ENCODE data around the gene GGN.

DNA sequence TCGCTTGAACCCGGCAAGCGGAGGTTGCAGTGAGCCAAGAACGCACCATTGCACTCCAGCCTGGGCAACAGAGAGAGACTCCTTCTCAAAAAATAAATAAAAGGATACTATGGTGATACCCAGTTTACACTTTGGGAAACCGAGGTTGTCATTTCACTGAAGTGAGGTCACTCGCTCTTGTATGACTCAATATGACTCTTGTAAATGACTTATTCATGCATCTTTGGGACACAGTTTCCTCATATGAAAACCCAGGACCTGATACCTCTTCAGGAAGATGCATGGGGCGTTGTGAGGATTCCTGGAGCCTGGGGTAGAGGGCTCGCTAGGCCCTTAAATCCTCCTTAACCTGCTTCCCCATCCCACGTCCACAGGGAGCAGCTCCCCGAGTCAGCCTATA, 9.0 kb downstream of the GGN start:
- TF ChIP-seq, protein P1, sequence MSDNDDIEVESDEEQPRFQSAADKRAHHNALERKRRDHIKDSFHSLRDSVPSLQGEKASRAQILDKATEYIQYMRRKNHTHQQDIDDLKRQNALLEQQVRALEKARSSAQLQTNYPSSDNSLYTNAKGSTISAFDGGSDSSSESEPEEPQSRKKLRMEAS (IDR thresholded peaks at IDR 0.05), result no peak
- TF ChIP-seq RAD21 (IDR thresholded peaks at IDR 0.05; ENCODE audit: low read depth) (no peak), NFIC (IDR thresholded peaks at IDR 0.05) (no peak), TCF12 (IDR thresholded peaks at IDR 0.05; ENCODE audit: low read depth) (no peak), TAF1 (IDR thresholded peaks at IDR 0.05; ENCODE audit: low read depth) (no peak), CEBPB (IDR thresholded peaks at IDR 0.05) (no peak)
- TF ChIP-seq, protein P2, sequence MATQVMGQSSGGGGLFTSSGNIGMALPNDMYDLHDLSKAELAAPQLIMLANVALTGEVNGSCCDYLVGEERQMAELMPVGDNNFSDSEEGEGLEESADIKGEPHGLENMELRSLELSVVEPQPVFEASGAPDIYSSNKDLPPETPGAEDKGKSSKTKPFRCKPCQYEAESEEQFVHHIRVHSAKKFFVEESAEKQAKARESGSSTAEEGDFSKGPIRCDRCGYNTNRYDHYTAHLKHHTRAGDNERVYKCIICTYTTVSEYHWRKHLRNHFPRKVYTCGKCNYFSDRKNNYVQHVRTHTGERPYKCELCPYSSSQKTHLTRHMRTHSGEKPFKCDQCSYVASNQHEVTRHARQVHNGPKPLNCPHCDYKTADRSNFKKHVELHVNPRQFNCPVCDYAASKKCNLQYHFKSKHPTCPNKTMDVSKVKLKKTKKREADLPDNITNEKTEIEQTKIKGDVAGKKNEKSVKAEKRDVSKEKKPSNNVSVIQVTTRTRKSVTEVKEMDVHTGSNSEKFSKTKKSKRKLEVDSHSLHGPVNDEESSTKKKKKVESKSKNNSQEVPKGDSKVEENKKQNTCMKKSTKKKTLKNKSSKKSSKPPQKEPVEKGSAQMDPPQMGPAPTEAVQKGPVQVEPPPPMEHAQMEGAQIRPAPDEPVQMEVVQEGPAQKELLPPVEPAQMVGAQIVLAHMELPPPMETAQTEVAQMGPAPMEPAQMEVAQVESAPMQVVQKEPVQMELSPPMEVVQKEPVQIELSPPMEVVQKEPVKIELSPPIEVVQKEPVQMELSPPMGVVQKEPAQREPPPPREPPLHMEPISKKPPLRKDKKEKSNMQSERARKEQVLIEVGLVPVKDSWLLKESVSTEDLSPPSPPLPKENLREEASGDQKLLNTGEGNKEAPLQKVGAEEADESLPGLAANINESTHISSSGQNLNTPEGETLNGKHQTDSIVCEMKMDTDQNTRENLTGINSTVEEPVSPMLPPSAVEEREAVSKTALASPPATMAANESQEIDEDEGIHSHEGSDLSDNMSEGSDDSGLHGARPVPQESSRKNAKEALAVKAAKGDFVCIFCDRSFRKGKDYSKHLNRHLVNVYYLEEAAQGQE (IDR thresholded peaks at IDR 0.05; ENCODE audit: low read depth), result no peak

Data from Ishikawa (cell line).